GM23248 (cell line): Measurements from ENCODE around the gene CACNA1I. TPM values are rescaled to one million over a fixed set of nuclear protein-coding genes. Genes with fewer than 3 reads are reported as not detected.

Experiments
- DNase-seq: peaks from one replicate; pipeline ENCODE4 v3.0.0-alpha.2; 2015
- H2AFZ ChIP-seq: fragments of 200-600 bp; sonication (generic); 2 replicates; pipeline ENCODE4 v1.6.1; 2016; ENCODE audit warnings: antibody characterized with exemption
- H3F3A ChIP-seq: fragments of 200-600 bp; sonication (generic); 2 replicates; pipeline ENCODE4 v1.6.1; 2016; ENCODE audit warnings: mild to moderate bottlenecking, antibody characterized with exemption, mixed run types; ENCODE audit not compliant: insufficient read depth
- H3K27ac ChIP-seq: fragments of 200-600 bp; sonication (generic); 2 replicates; pipeline ENCODE4 v1.5.1; 2016; ENCODE audit warnings: mild to moderate bottlenecking
- H3K27me3 ChIP-seq: fragments of 200-600 bp; sonication (generic); replicated peaks from 2 replicates; pipeline ENCODE4 v1.6.1; 2016; ENCODE audit warnings: mild to moderate bottlenecking; ENCODE audit not compliant: insufficient read depth
- H3K36me3 ChIP-seq: fragments of 200-600 bp; sonication (generic); 2 replicates; pipeline ENCODE4 v1.6.1; 2016; ENCODE audit warnings: low read depth, mild to moderate bottlenecking
- H3K4me1 ChIP-seq: fragments of 200-600 bp; sonication (generic); 2 replicates; pipeline ENCODE4 v1.6.1; 2016; ENCODE audit warnings: mild to moderate bottlenecking; ENCODE audit not compliant: insufficient read depth
- H3K4me2 ChIP-seq: fragments of 200-600 bp; sonication (generic); one replicate; pipeline ENCODE4 v1.6.1; 2016; ENCODE audit warnings: mild to moderate bottlenecking; ENCODE audit not compliant: unreplicated experiment
- H3K4me3 ChIP-seq: fragments of 200-600 bp; sonication (generic); 2 replicates; pipeline ENCODE4 v1.5.1; 2016; ENCODE audit warnings: mild to moderate bottlenecking
- H3K79me2 ChIP-seq: fragments of 200-600 bp; sonication (generic); 2 replicates; pipeline ENCODE4 v1.6.1; 2016; ENCODE audit warnings: mild to moderate bottlenecking; ENCODE audit not compliant: insufficient read depth
- H3K9ac ChIP-seq: fragments of 200-600 bp; sonication (generic); 2 replicates; pipeline ENCODE4 v1.6.1; 2016; ENCODE audit warnings: mild to moderate bottlenecking
- H3K9me2 ChIP-seq: fragments of 200-600 bp; sonication (generic); 2 replicates; pipeline ENCODE4 v1.6.1; 2016; ENCODE audit warnings: mixed run types, mild to moderate bottlenecking, moderate library complexity; ENCODE audit not compliant: insufficient read depth
- H3K9me3 ChIP-seq: fragments of 200-600 bp; sonication (generic); one replicate; pipeline ENCODE4 v1.6.1; 2017; ENCODE audit warnings: low read depth
- H4K20me1 ChIP-seq: fragments of 200-600 bp; sonication (generic); 2 replicates; pipeline ENCODE4 v1.6.0; 2016; ENCODE audit not compliant: insufficient read depth
- EZH2 ChIP-seq: fragments of 200-600 bp; sonication (generic); IDR thresholded peaks from 2 replicates; pipeline ENCODE4 v1.6.1; 2018; ENCODE audit warnings: antibody characterized with exemption, mild to moderate bottlenecking; ENCODE audit not compliant: insufficient read depth, poor library complexity, severe bottlenecking
- EZH2phosphoT487 ChIP-seq: fragments of 200-600 bp; sonication (generic); IDR thresholded peaks from 2 replicates; pipeline ENCODE4 v1.6.1; 2018; ENCODE audit warnings: antibody characterized with exemption, moderate library complexity, mild to moderate bottlenecking, low read depth; ENCODE audit not compliant: insufficient read depth
- WGBS, 2 experiments: methylation state at CpG; one replicate each; pipeline ENCODE4 v1.1.6; 2015 to 2017; ENCODE audit warnings: low lambda C conversion rate in 2 of 2, low coverage in 1 of 2; ENCODE audit errors: missing lambda C conversion rate in 2 of 2; 5-methylcytosine and 5-hydroxymethylcytosine counted together
- in situ Hi-C: fragments of 300-500 bp; cut with MboI; formaldehyde crosslinking; loops from 2 replicates; pipeline ENCODE4 v1.15.0; 2020
- polyA plus RNA-seq: library from polyadenylated mRNA; unstranded; fragments of >200 nt; fragmentation: Nextera tagmentation; extraction: Ambion mirVana; gene quantifications from 2 replicates; pipeline ENCODE4 v1.2.1, GENCODE V29; 2016
- total RNA-seq: library from RNA; depleted of rRNA; stranded (reverse); fragments of >200 nt; shearing (Covaris generic); gene quantifications from 2 replicates; pipeline ENCODE4 v1.2.3, GENCODE V29; 2014

The CACNA1I gene
- total and polyA plus RNA-seq, 2 experiments from 2014 or later, result not detected

DNA sequence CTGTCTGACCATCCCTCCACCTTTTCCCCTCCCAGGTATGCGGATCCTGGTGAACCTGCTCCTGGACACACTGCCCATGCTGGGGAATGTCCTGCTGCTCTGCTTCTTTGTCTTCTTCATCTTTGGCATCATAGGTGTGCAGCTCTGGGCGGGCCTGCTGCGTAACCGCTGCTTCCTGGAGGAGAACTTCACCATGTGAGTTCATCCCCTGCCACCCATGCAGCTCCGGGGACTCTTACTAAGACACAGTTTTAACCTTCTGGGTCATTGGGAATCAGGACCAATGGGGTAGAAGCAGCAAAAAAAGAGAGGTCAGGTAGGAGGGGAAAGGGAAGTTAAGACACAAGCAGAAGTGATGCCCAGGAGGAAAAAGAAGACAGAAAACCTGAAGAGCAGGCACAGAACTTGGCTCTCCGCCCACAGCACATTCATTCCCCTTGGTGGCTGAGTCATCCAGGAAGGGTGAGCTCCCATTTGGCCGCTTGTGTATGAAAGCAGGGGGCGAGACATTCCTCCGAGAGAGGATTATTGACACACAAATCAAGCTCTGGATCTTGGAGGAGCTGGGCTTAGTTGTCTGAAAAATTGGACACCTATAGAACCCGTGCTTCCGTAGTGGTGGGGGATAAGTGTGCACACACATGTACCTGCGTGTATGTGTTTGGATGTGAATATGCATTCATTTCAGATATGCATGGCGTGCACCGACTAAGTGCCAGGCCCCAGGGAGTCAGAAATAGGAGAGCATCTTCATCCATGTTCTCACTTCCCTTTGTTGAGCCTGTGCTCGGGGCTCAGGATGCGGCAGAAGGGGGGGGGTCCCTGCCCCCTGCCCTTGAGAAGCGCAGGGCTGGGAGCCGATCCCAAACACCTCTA, 64.2 kb downstream of the CACNA1I start:
- peak; percentile 96 for DNase-seq
- Histone ChIP-seq H3F3A (peaks cover 3% of the 10 kb centered on the region; the same call in 1 of the 2 replicates), H3K4me1 (peaks cover 5% of the 10 kb centered on the region), H3K36me3 (no peaks in the 10 kb centered on the region), H3K9me2 (no peaks in the 10 kb centered on the region), H3K4me2 (no peak overlapping the region), H3K9me3 (no peaks in the 10 kb centered on the region), H2AFZ (no peak overlapping the region), H3K27ac (no peak overlapping the region), H3K79me2 (no peaks in the 10 kb centered on the region), H3K9ac (no peak overlapping the region), H4K20me1 (no peaks in the 10 kb centered on the region), H3K4me3 (no peak overlapping the region), H3K27me3 (peaks cover 6% of the 10 kb centered on the region; the same call in 1 of the 2 replicates)
- in situ Hi-C loops, result no loop called here
- WGBS, 2 experiments, result 57 to 60% methylated on average over 18 of the region's 18 CpGs
- no peak for TF ChIP-seq EZH2phosphoT487
- TF ChIP-seq EZH2, result no peak

DNA sequence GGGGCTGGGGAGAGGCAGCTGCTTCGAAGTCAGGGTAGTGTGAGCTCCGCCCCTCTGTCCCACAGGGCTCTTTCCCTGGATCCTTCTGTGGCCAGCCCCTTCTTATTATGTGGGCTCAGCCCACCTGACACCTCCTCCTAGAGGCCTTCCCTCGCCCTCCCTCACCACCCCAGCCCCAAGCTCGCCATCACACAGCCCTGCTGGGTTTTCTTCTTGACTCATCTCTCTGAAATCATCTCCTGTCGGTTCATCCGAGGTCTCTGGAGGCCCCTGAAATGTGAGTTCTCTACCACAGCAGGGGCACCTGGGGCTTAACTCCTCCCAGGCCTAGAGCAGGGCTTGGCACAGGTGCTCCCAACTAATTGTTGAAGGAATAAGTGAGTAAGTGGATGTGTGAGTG, 65.2 kb downstream of the CACNA1I start:
- in situ Hi-C loops, result no loop called here
- 33 to 42% methylated on average over 3 to 6 of the region's 6 CpGs for WGBS, 2 experiments
- no peaks in the 10 kb centered on the region for H3K36me3 ChIP-seq
- H3F3A ChIP-seq, result peaks cover 3% of the 10 kb centered on the region; the same call in 1 of the 2 replicates
- no peak overlapping the region for H3K4me3 ChIP-seq
- no peaks in the 10 kb centered on the region for H3K9me2 ChIP-seq
- H3K4me2 ChIP-seq, result no peak overlapping the region
- no peak overlapping the region for H3K9ac ChIP-seq
- H3K79me2 ChIP-seq, result no peaks in the 10 kb centered on the region
- H3K4me1 ChIP-seq, result peaks cover 5% of the 10 kb centered on the region
- DNase-seq, result peak; percentile 21
- H3K9me3 ChIP-seq, result no peaks in the 10 kb centered on the region
- no peaks in the 10 kb centered on the region for H4K20me1 ChIP-seq
- TF ChIP-seq EZH2 (no peak), EZH2phosphoT487 (no peak)
- no peak overlapping the region for H3K27ac ChIP-seq
- H2AFZ ChIP-seq, result no peak overlapping the region
- 0 out of 2 replicates have a peak, but pooled peaks cover 6% of the 10 kb centered on the region for H3K27me3 ChIP-seq

DNA sequence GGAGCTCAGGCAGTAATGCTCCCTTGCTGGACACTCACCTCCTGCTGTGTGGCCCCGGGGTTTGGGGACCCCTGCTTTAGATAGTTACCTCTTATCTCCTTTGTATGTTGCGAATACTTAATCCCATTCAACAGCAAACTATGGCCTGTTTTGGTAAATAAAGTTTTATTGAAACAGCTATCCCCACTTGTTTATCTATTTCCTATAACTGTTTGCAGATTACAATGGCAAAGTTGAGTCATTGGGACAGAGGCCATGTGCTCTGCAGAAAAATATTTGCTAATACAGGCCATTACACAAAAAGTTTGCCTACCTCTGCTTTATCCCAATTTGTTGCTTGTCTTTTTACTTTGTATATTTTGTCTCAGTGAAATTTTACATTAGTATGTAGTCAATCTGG, 68.4 kb downstream of the CACNA1I start:
- H4K20me1 ChIP-seq, result no peaks in the 10 kb centered on the region
- no peak overlapping the region for H3K27ac ChIP-seq
- H3K9me3 ChIP-seq, result no peaks in the 10 kb centered on the region
- no peak overlapping the region for H3K9ac ChIP-seq
- no peaks in the 10 kb centered on the region for H3K79me2 ChIP-seq
- DNase-seq, result peak; percentile 20
- peaks cover 3% of the 10 kb centered on the region; the same call in 1 of the 2 replicates for H3F3A ChIP-seq
- in situ Hi-C loops, result no loop called here
- H2AFZ ChIP-seq, result no peak overlapping the region
- TF ChIP-seq EZH2phosphoT487, result no peak
- no peak for TF ChIP-seq EZH2
- no peaks in the 10 kb centered on the region for H3K9me2 ChIP-seq
- H3K27me3 ChIP-seq, result peaks cover 18% of the 10 kb centered on the region; the same call in 1 of the 2 replicates
- no peak overlapping the region for H3K4me2 ChIP-seq
- WGBS, 2 experiments, result 58 to 59% methylated on average over 2 of the region's 2 CpGs
- H3K4me1 ChIP-seq, result peaks cover 5% of the 10 kb centered on the region
- H3K36me3 ChIP-seq, result no peaks in the 10 kb centered on the region
- H3K4me3 ChIP-seq, result no peak overlapping the region

DNA sequence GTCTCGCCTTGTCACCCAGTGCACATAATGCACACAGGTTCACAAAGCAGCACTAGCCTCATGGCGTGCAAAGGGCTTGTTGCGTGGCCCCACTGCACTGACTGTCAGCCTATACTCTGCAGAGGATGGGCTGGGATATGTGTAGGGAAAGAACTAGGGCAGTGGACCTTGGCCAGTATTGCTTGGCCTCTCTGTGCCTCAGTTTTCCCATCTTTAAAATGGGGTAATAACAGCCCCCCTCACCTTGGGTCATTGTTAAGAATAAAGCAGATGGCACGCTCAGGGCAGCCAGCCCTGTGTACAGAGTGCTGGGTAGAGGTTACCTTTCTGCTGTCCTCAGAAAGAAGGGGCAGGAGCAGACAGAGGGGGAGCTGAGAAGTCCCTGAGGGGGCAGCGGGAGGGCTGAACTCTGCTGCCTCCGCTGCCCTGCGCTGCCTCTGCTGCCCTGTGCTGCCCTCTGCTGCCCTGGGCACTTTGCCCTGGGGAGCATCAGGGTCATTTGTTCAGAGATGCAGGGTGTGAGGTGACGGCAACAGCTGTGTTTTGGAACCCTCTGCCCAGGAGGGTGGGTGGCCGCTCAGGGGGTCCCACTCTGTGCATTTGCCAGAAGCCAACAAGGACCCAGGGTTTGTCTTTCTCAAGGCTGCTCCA, 71.2 kb downstream of the CACNA1I start:
- Histone ChIP-seq H3K4me1 (no peaks in the 10 kb centered on the region), H2AFZ (no peak overlapping the region), H3K36me3 (no peaks in the 10 kb centered on the region), H4K20me1 (no peaks in the 10 kb centered on the region), H3K79me2 (no peaks in the 10 kb centered on the region), H3K9ac (no peak overlapping the region), H3K4me3 (no peak overlapping the region), H3K4me2 (no peak overlapping the region), H3K27me3 (peaks cover 20% of the 10 kb centered on the region; the same call in 1 of the 2 replicates), H3F3A (no peaks in the 10 kb centered on the region), H3K27ac (no peak overlapping the region), H3K9me3 (no peaks in the 10 kb centered on the region), H3K9me2 (no peaks in the 10 kb centered on the region)
- in situ Hi-C loops, result no loop called here
- WGBS, 2 experiments, result 55 to 56% methylated on average over 9 of the region's 9 CpGs
- DNase-seq, result no peak
- no peak for TF ChIP-seq EZH2phosphoT487
- TF ChIP-seq EZH2, result no peak
